GM12801 (cell line): ENCODE results near the gene AUTS2.

Experiments used
- TF ChIP-seq, protein P1 (sequence below): IDR thresholded peaks from one replicate; pipeline ENCODE4 v1.5.1; 2011; ENCODE audit warnings: control low read depth; ENCODE audit not compliant: insufficient read length; ENCODE audit errors: extremely low read depth

The AUTS2 gene

DNA sequence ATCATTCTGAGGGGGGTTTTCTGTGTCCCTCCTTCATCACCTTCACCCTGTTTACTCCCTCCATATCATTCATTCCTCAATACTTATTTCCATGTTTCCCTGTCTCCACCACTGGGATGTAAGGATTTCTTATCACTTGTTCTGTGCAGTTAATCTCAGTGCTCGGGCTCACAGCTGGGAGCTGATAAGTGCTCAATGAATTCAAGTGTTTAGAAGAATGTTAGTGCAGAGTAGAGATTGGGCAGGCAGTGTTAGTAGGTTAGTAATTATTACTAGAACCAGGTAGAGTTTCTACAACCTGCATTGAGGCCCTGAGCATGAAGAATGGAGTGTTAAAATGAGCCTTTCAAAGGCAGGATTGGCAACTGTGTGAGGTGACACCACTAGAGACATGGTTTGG, 458.1 kb downstream of the AUTS2 start:
- TF ChIP-seq, protein P1, sequence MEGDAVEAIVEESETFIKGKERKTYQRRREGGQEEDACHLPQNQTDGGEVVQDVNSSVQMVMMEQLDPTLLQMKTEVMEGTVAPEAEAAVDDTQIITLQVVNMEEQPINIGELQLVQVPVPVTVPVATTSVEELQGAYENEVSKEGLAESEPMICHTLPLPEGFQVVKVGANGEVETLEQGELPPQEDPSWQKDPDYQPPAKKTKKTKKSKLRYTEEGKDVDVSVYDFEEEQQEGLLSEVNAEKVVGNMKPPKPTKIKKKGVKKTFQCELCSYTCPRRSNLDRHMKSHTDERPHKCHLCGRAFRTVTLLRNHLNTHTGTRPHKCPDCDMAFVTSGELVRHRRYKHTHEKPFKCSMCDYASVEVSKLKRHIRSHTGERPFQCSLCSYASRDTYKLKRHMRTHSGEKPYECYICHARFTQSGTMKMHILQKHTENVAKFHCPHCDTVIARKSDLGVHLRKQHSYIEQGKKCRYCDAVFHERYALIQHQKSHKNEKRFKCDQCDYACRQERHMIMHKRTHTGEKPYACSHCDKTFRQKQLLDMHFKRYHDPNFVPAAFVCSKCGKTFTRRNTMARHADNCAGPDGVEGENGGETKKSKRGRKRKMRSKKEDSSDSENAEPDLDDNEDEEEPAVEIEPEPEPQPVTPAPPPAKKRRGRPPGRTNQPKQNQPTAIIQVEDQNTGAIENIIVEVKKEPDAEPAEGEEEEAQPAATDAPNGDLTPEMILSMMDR, result no peak

DNA sequence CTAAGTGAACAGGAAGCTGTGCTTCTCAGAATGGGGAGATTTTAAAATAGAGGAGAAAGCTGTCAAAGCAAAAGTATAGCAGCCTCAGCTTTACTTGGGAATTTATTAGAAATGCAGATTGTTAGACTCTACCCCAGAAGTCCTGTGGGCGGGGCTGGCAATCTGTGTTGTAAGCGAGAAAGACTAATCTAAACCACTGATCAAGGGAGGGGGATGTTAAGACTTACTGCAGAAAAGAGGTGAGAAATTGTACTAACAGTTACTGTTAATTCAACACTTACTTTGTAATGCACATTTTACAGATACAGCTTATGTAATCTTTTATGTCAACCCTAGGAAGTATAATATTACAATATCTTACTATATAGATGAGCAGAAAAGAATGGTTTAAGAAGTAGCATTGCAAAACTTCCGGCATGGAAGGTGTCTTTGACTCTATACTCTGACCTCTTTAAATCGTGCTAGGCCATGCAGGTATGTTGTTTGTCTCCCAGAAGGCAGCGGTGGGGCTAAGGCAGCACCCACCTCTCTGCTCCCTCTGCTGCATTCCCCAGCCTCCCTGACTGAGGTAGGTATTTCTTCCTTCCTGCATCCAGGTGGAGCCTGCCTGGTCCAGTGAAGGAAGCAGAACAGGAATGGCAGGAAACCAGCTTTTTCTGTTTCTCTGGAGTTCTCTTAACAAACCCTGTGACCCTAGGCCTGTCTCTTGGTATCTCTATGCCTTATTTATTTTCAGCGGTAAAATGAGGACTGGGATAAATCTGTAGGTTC, 462.2 kb downstream of the AUTS2 start:
- TF ChIP-seq, protein P1, result no peak

DNA sequence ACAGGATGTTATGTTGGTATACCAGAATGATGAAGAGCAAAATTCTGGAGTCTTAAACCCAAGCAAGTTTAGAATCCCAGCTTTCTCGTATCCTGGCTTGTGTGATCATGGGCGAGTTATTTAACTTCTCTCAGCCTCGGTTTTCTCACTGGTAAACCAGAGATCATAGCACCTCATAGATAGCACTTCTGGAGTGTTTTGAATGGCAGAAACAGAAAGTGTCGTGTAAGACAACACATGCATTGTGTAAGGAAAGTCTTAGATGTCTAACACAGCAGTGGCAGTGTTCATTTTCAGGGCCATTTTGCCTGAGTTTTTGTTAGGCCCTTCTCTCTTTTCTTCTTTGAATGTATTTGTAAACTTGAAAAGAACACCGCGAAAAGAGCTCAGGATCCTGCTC, 465.1 kb downstream of the AUTS2 start:
- TF ChIP-seq, protein P1, result no peak

DNA sequence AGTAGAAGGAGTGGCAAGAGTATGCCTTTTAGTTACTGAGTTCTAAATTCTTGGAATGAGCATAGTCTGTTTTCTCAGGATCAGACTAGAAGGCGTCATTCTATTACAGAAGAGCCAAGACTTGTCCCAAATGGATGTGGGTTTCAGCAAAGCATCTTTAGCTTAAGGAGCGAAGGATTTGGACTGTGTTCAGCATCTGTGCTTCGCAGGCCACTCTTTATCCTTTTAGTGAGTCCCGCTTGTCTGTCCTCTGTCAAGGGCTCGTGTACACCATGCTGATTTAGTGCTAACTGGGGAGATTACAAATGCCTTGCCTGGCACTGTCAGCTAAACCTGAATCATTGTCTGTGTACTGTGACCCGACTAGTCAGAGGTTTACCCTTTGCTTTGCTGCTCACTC, 465.7 kb downstream of the AUTS2 start:
- TF ChIP-seq, protein P1, result no peak

DNA sequence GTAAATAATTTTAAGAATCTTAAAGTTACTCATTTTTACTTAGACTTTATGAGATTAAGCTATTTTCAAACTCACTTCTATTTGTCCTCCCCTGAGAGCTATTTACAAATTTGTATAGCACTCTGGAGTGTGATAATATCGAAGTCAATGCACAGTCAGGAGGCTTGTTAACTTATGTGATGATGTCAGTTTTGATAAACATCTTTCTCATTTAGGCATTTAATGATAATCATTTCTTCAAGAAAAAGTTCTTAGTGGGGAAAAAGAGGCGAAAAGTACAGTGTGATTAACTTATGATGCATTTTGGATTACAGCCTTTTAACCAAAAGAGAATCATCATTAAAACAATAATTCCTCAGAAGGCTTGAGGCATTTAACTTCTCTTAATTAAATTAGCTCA, 468.6 kb downstream of the AUTS2 start:
- TF ChIP-seq, protein P1, result no peak

DNA sequence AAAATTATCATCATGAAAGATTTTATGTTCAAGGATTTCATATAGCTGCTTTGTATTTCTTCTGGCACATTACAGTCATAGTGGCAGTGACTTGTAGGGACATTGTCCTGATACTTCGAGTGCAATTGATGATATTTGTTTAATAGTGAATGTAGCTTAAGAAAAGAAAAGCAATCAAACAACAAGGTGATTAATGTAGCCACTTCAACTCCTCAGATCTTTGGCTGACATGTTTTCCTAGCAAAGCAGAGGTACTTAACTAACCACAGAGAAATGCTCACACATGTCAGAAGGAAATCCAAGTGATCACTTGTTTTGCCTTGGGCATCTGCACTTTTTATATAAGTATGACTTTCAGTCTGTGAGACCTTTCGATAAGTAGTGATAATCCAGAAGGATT, 470.3 kb downstream of the AUTS2 start:
- TF ChIP-seq, protein P1, result no peak

DNA sequence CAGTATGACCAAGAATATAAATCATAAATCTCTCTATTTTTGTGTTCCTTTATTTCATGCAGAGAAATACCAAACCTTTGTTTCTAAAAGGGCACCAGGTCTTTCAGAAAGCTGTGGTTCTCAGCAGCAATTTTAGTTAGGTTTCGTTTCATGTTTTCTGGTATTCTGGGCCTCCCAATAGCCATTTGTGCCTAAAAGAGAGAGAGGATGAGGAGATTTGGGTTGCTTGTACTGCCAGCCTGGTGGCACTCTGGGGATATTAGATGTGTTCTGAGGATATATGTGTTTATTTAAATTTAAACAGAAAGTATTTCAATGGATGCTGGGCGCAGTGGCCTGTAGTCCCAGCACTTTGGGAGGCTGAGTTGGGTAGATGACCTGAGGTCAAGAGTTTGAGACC, 471.7 kb downstream of the AUTS2 start:
- TF ChIP-seq, protein P1, result no peak
